CD4-positive, alpha-beta T cell treated with Interleukin-6 for 4 hours (primary cell): ENCODE measurements around the gene UBTD2.
"Not testable (repeated sequence)": the region's sequence is repeated elsewhere in the genome, so short reads cannot be mapped to it uniquely, and the experiment has no call there.

Experiments used
- DNase-seq: peaks from one replicate; pipeline ENCODE4 v3.0.0-alpha.2; 2020; ENCODE audit warnings: mixed read lengths

The UBTD2 gene

GRCh38 chr5:172245046-172245445, 38.5 kb downstream of the UBTD2 start:
- DNase-seq, result no peak

DNA sequence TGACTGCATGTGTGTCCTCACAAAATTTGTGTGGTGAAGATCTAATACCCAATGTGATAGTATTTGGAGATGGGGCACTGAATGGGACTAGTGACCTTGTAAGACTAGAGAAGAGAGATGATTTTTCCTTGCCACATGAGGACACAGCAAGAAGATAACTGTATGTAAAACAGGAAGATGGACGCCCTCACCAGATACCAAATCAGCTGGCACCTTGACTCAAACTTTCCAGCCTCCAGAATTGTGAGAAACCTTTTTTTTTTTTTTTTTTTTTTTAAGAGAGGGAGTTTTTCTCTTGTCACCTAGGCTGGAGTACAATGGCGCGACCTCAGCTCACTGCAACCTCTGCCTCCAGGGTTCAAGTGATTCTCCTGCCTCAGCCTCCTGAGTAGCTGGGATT, 40.3 kb downstream of the UBTD2 start:
- DNase-seq, result no peak

DNA sequence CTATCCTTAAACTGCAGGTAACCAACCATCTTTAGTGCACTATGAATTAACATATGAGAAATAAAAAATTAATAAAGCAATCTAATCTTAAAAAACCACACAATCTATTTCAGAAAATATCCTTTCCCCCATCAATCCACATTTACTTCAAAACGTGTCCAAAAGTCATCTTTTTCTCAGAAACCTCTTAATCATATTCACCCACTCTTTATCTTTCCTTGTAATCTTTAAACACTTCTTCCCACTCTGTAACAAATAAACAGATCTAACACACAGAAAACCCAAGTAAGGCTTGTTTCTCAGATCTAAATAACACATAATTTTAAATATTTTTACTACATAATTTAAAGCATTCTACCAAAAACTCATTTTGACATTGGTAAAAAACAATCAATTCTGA, 45.2 kb downstream of the UBTD2 start:
- no peak for DNase-seq

DNA sequence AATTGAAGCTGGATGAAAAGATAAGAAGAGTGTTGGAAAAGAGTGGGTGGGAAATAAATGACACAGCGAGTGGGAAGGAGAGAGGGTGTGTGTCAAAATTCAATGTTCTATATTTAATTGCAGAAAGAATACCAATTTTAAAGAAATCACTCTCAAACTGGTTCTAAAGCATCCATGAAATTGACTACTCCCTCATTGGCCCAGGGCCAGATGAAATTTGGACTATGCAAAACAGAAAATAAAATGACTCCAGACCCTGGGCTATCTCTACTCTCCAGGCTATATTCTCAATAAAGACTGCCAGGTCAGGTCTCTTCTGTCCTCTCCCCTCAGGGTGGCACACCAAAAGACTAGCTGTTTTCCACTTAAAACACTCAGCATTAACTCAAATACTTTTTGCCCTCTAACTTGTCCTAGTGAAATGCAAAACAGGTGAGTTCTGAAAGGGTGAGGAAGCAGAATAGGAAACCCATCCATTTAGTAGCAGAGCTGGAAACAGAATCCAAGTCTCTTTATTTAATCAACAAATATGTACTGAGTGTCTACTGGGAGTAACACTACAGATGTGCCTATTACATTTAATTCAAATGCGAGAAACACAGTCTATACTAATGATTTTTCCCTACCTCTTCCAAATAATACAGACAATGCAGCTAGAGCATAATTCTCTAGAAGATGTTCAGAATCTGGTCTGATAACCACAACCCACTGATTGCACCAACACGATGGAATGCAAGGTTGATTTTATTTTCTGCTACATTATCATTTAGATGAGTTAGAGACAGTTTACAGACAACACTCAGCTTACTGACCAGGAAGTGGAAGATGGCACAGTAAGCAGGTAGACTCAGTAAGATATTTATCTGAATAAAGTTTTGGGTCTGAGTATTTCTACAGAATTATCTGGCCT, 47.5 kb downstream of the UBTD2 start:
- no peak for DNase-seq

DNA sequence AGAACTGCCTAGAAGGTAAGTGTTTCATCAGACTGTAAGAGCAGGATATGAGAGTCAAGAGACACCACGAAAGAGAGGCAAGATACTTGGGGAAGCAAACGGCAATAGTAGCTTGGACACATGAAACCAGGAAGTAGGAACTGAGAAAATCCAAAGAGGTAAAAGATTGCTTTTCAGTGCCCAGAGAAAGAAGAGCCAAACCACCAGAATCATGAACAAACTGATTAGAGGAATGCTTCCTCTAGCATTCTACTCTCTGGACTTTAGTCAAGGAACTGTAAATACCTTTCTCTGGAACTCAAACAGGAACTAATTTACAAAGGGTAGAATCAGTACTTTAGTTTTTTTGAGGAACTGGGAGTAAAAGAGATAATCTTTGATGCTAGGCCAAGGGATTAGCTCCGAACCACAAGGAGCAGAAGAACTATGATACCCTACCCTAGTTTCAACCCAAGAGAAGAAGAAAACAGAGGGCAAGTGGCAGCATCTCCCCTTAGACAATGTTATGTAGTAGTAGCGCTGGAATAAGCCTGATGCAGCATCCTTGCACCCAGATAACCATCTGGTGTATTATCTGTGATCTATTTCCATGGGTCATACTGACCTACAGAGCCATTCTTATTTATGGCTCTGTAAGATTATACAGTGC, 48.3 kb downstream of the UBTD2 start:
- no peak for DNase-seq

DNA sequence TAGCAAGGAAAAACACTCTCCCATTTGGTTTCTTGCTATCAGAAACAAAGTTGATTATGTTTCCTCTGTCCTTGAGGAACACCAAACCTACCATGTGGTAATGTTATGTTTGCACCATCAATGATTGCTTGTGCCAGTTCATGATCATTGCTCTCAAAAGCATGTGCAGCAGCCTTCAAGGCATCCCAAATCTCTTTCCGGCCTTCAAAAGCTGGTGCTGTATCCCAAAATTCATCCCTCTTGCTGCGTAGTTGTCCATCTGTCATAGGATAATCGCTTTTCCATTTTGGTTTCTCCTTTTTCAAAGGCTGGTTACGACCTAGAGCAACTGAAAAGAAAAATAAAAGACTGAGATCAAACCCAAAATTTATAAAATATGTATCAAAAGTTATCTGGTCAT, 49.5 kb downstream of the UBTD2 start:
- DNase-seq, result no peak

DNA sequence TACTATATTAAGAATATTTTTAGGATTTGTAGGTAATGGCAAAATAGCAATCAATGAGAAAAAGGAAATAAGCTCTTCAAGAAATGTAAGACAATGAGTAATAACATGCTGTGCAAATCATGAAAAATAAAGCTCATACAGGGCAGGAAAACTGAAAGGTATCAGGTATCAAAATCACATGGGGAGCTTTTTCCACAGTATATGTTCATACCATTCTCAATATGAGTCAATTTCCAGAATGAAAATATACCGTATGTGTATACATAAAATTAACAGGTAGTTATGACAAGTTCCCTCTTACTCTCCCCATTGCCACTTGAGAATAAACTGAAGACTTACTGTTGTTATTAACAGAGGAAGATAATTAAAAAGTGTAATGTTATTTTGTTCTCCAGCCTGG, 53.7 kb downstream of the UBTD2 start:
- DNase-seq, result no peak

DNA sequence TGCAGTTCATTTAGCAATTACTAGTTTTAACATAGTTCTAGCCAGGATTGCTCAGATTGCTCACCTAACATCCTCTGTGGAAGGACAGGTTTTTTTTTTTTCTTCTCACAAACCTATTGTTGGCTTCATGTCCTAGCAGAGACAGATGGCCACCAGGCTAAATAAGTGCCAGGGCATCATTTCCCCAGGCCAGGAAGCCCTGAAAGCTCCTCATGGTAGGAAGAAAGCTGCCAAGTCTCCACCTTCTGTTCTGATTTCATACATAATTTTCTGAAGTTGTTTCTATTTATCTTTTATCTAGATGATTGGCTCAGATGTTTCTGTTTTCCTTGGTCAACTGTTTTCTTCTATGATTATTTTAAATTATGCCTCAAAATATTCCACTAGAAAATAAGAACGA, 58.6 kb downstream of the UBTD2 start:
- no peak for DNase-seq

DNA sequence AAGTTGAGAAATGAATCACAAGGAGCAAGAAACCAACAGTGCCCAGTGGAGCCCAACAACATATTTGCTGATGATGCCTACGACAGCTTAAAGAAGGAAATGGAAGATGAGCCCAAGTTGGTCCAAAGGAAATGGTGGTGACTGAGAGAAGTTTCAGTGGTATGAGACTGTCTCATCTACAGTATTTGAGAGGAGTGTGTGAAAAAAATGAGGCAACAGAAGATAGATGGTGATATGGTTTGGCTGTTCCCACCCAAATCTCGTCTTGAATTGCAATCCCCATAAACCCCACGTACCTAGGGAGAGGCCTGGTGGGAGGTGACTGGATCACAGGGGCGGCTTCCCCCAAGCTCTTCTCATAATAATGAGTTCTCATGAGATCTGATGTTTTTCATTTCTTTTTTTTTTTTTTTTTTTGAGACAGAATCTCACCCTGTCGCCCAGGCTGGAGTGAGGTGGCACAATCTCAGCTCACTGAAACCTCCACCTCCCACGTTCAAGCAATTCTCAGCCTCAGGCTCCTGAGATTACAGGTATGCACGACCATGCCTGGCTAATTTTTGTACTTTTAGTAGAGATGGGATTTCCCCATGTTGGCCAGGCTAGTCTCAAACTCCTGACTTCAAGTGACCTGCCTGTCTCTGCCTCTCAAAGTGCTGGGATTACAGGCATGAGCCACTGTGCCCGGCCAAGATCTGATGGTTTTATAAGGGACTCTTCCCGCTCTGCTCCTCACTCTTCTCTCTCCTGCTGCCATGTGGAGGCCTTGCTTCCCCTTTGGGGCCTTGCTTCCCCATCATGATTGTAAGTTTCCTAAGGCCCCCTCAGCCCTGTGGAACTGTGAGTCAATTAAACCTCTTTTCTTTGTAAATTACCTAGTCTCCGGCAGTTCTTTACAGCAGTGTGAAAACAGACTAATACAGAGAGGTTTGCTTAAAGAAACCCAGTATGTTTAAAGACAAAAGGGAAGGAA, 59.4 kb downstream of the UBTD2 start:
- DNase-seq, result no peak

- DNase-seq, result no peak
Observed at GRCh38 chr5:172219296-172219695, 64.3 kb downstream of the UBTD2 start.

GRCh38 chr5:172216345-172216744, 67.2 kb downstream of the UBTD2 start:
- no peak for DNase-seq

DNA sequence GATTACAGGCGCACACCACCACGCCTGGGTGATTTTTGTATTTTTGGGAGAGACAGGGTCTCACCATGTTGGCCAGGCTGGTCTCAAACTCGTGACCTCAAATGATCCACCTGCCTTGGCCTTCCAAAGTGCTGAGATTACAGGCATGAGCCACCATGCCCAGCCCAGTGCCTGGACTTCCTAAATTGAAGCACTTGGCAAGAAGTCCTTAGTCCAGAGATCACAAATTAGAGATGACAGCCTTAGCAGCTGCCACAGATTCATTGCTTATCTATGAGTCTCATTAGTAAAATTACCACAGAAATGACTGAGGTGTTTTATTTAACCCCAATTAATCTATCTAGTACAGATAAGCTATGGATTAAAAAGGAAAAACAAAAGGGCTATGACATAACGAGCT, 70.4 kb downstream of the UBTD2 start:
- no peak for DNase-seq

DNA sequence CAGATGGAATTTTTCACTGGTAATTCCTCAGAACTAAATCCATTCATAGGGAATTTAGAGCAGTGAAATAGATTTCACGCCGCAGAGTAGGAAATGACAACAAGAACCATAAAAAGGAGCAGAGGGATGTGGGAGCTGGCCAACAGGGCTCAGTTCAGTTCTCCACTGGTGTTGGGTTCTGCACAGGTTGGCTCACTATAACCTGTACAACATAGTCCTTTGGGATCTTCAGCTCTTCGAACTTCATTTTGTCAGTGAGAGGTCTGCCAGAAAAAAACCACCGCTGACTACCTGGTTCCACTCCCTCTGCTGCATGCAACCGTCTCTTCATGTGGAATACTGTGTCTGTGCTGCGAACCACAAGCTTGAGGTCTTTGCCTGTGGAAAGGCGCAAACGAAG, 71.9 kb downstream of the UBTD2 start:
- no peak for DNase-seq

GRCh38 chr5:172209714-172210113, 73.8 kb downstream of the UBTD2 start:
- DNase-seq, result no peak

- DNase-seq, result no peak
Observed at GRCh38 chr5:172207511-172207910, 76.1 kb downstream of the UBTD2 start.

DNA sequence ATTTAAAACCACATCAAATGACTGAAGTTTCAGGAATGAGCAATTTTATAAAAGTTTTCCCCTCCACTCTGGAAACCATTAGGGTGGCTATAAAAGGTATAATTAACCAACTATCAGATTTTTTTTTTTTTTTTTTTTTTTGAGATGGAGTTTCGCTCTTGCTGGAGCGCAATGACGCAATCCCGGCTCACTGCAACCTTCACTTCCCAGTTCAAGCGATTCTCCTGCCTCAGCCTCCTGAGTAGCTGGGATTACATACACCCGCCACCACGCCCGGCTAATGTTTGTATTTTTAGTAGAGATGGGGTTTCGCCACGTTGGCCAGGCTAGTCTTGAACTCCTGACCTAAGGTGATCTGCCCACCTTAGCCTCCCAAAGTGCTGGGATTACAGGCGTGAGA, 77.6 kb downstream of the UBTD2 start:
- not testable (repeated sequence) for DNase-seq

DNA sequence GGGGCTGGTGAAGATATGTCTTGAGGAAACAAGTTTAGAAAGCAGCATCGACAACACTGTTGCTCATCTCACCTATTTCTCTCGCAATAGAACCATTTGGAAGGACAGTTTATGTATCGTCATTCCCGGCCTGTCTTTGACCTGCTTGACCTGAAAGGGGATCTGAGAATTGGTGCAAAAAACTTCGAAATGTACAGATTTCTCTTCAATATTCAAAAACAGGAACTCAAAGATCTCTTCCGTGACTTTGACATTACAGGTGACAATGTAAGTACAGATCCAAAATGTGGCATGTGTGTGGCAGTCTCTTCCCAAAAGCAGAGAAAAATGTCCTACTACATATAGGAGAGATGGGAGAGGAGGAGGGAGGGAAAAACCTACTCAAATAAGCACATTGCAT, 83.1 kb downstream of the UBTD2 start:
- no peak for DNase-seq

DNA sequence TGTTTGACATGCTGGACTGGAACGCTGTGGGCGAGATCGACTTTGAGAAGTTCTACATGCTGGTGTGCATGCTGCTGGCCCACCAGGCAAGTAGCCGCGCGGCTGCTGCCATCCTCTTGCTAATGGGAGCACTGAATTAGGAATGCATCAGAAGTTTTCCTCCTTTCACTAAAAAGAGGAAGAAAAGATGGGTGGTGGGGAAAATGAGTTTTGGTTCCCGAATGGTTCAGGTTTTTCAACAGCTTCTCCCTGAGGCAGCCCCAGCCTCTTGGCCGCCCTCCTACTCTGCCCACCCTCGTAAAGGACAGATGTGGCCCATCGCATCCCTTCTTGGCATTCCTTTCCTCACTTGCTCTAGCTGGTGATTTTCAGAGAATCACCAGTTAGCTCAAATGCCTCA, 84.1 kb downstream of the UBTD2 start:
- no peak for DNase-seq

DNA sequence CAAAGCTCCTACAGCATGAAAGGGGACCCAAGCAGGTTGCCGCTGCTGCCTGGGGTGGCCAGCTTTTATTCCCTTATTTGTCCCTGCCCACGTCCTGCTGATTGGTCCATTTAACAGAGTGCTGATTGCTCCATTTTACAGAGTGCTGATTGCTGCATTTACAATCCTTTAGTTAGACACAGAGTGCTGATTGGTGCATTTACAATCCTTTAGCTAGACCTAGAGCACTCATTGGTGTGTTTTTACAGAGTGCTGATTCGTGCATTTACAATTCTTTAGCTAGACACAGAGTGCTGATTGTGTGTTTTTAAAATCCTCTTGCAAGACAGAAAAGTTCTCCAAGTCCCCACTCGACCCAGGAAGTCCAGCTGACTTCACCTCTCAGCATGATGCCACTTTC, 85.8 kb downstream of the UBTD2 start:
- DNase-seq, result not testable (repeated sequence)

- no peak for DNase-seq
Observed at GRCh38 chr5:172194985-172195774, 88.4 kb downstream of the UBTD2 start.

GRCh38 chr5:172193872-172194271, 89.7 kb downstream of the UBTD2 start, which contains the start of gene EFCAB9:
Gene EFCAB9, plus strand, starts transcription at chr5:172194172. Its CDS starts 1 bp downstream, at chr5:172194173.
- no peak for DNase-seq

DNA sequence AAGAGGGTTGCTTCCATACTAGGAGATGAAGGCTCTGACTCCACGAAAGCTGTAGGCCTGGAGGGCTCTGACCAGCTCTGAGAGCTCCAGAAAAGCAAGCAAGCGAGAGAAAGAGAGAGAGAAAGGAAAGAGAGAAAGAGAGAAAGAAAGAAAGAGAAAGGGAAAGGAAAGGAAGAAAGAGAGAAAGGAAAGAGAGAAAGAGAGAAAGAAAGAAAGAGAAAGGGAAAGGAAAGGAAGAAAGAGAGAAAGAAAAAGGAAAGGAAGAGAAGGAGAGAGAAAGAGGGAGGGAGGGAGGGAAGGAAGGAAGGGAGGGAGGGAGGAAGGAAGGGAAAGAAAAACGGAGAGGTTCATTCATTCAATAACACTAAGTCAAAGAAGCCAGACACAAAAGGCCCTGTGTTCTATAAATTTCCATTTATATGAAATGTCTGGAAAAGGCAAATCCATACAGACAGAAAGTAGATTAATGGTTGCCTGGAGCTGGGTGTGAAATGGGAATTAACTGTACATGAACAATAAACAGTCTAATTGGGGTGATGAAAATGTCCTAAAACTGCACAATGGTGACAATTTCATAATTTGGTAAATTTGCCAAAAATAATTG, 93.8 kb downstream of the UBTD2 start:
- DNase-seq, result no peak
